Type B pancreatic cell (in vitro differentiated cells): ENCODE data around the gene PGBD2. TPM values are rescaled to one million over a fixed set of nuclear protein-coding genes. Genes with fewer than 3 reads are reported as not detected.
"Not testable (repeated sequence)": the region's sequence is repeated elsewhere in the genome, so short reads cannot be mapped to it uniquely, and the experiment has no call there.

ENCODE experiments used
- DNase-seq: peaks from one replicate; pipeline ENCODE4 v3.0.0; 2021; ENCODE audit warnings: mixed read lengths; ENCODE audit not compliant: unreplicated experiment; ENCODE audit errors: extremely low spot score
- H3K27ac Mint-ChIP-seq: 2 replicates; pipeline ENCODE4 v1.8.0; 2021; ENCODE audit warnings: mild to moderate bottlenecking, mixed read lengths
- H3K27me3 Mint-ChIP-seq: 2 replicates; pipeline ENCODE4 v1.8.0; 2021; ENCODE audit warnings: mixed read lengths
- H3K36me3 Mint-ChIP-seq: 2 replicates; pipeline ENCODE4 v1.8.0; 2021; ENCODE audit warnings: mixed read lengths
- H3K4me1 Mint-ChIP-seq: one replicate; pipeline ENCODE4 v1.8.0; 2021; ENCODE audit warnings: mixed read lengths; ENCODE audit not compliant: unreplicated experiment
- H3K4me3 Mint-ChIP-seq: 2 replicates; pipeline ENCODE4 v1.8.0; 2021; ENCODE audit warnings: mild to moderate bottlenecking, mixed read lengths
- H3K9me3 Mint-ChIP-seq: 2 replicates; pipeline ENCODE4 v1.8.0; 2021; ENCODE audit warnings: mixed read lengths
- total RNA-seq: library from RNA; stranded (reverse); gene quantifications from 2 replicates; pipeline ENCODE4 v1.2.1, GENCODE V29; 2021; ENCODE audit warnings: low replicate concordance
- TF ChIP-seq, protein P1 (sequence below): fragments of 200-600 bp; sonication (generic); conservative IDR thresholded peaks from 2 replicates; pipeline ENCODE4 v1.5.0; 2021; ENCODE audit warnings: antibody characterized with exemption, mild to moderate bottlenecking

The PGBD2 gene
- total RNA-seq, 1 donor from 2014 or later, result 14.8 TPM

DNA sequence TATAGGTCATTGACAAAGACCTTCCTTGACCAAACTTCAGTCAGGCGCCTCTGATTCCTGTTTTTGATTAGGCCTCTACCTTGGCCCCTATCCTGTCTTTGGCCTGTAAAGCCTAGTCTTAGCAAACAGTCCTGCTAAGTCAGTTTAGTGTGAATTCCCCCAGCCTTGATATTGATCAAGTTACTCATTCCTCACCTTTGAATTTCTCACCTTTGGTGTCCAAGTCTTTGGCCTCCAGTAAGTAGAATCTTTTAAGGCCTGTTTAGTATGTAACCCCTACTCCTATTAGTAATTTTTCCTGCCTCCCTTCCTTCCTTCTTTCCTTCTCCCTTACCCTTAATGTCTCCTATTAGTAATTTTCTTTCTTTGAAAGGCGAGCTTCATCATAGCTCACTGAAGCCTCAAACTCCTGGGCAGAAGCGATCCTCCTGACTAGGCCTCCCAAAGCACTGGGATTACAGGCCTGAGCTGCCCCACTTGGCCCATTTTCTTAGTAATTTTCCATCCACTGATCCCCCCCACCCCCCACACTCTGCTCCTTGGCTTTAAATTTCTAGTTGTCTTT, 34.1 kb upstream of the PGBD2 start:
- peaks cover 20% of the 10 kb centered on the region for H3K4me1 Mint-ChIP-seq
- H3K27me3 Mint-ChIP-seq, result peaks cover 14% of the 10 kb centered on the region
- H3K9me3 Mint-ChIP-seq, result peaks cover 3% of the 10 kb centered on the region
- H3K27ac Mint-ChIP-seq, result peak overlapping the region; percentile 49
- H3K4me3 Mint-ChIP-seq, result peak overlapping the region; percentile 76
- TF ChIP-seq, protein P1, sequence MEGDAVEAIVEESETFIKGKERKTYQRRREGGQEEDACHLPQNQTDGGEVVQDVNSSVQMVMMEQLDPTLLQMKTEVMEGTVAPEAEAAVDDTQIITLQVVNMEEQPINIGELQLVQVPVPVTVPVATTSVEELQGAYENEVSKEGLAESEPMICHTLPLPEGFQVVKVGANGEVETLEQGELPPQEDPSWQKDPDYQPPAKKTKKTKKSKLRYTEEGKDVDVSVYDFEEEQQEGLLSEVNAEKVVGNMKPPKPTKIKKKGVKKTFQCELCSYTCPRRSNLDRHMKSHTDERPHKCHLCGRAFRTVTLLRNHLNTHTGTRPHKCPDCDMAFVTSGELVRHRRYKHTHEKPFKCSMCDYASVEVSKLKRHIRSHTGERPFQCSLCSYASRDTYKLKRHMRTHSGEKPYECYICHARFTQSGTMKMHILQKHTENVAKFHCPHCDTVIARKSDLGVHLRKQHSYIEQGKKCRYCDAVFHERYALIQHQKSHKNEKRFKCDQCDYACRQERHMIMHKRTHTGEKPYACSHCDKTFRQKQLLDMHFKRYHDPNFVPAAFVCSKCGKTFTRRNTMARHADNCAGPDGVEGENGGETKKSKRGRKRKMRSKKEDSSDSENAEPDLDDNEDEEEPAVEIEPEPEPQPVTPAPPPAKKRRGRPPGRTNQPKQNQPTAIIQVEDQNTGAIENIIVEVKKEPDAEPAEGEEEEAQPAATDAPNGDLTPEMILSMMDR, result no peak
- DNase-seq, result no peak
- peaks cover 7% of the 10 kb centered on the region for H3K36me3 Mint-ChIP-seq

DNA sequence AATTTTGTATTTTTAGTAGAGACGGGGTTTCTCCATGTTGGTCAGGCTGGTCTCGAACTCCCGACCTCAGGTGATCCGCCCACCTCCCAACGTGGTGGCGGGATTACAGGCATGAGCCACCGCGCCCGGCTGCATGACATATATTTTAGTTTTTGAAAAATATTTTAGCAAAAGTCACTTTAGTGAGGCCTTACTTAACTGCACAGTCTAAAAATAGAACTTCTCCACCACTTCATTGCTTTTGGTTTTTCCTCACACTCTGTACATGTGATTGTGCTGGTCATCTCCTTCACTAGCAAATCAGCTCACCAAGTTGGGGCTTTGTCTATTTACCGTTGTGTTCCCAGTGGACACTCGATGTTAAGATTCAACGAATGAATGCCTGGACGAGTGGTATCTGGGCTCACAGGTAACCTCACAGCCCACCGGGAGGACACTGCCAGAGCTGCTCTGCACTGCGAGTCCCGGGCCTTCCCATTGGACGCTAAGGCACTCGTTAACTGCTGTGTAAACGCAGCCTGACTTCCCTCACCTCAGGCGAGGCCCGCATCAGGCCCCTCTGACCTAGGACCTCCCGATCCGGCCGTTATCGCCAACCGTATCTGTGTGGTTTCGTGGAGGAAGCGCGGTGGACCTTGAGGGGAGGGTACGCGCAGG, 33.2 kb upstream of the PGBD2 start:
- peak overlapping the region; percentile 99 for H3K27ac Mint-ChIP-seq
- peak overlapping the region; percentile 98 for H3K4me3 Mint-ChIP-seq
- H3K36me3 Mint-ChIP-seq, result peaks cover 7% of the 10 kb centered on the region
- peaks cover 14% of the 10 kb centered on the region for H3K27me3 Mint-ChIP-seq
- peak; percentile 78 for DNase-seq
- H3K4me1 Mint-ChIP-seq, result peaks cover 20% of the 10 kb centered on the region
- TF ChIP-seq, protein P1, result no peak
- H3K9me3 Mint-ChIP-seq, result peaks cover 3% of the 10 kb centered on the region

DNA sequence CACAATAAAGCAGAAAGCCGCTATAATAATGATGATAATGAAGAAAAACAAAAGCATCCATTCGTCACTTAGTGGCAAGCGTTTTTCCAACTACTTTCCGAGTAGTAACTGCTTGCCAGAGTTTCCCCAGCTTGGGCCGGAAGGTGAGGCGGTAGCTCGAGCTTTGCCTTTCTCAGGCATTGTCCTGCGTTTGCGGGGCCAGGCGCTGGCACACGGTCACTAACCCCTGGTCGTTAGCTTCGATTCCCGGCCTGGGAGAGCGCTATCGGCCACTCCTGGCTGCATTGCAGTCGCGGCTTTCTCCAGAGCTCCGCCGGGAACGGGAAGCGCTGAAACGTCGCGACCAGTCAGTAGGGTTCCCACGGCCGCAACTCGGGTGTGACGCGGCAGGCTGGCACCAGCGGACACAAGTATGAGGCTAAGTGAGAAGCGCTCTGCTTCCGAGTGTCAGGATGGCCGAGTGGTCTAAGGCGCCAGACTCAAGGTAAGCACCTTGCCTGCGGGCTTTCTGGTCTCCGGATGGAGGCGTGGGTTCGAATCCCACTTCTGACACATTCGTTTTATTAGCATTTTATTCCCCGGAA, 32.5 kb upstream of the PGBD2 start:
- Mint-ChIP-seq H3K4me1 (peaks cover 20% of the 10 kb centered on the region), H3K27ac (peak overlapping the region; percentile 99), H3K36me3 (peaks cover 7% of the 10 kb centered on the region), H3K4me3 (peak overlapping the region; percentile 98), H3K27me3 (peaks cover 14% of the 10 kb centered on the region), H3K9me3 (peaks cover 3% of the 10 kb centered on the region)
- peak; percentile 99 for DNase-seq
- TF ChIP-seq, protein P1, result peak; percentile 12

DNA sequence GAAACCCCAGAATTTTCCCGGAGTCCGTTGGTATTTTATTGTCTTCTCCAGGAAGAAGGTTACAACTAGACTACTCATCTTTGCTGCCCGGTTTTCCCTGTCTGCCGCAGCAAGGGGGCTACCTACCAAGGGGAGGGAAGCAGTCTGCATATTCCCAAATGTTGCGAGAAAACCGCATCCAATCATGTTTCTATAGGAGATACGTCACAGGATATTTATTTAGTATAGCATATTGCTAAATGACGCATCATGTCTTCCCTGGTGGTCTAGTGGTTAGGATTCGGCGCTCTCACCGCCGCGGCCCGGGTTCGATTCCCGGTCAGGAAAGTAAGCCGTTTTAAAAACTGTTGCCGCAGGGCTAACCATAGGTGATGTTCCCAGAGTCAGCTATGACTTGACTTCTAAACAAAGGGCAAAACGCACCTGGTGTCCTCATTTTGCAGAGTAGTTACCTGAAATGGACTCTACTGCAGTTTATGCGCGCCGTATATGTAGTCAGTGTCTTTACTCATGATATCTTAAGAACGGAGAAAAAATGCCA, 32.0 kb upstream of the PGBD2 start:
- TF ChIP-seq, protein P1, result no peak
- Mint-ChIP-seq H3K9me3 (peaks cover 3% of the 10 kb centered on the region), H3K36me3 (peaks cover 7% of the 10 kb centered on the region), H3K4me3 (peak overlapping the region; percentile 98), H3K27ac (peak overlapping the region; percentile 99), H3K4me1 (peaks cover 20% of the 10 kb centered on the region), H3K27me3 (peaks cover 14% of the 10 kb centered on the region)
- DNase-seq, result peak; percentile 86

DNA sequence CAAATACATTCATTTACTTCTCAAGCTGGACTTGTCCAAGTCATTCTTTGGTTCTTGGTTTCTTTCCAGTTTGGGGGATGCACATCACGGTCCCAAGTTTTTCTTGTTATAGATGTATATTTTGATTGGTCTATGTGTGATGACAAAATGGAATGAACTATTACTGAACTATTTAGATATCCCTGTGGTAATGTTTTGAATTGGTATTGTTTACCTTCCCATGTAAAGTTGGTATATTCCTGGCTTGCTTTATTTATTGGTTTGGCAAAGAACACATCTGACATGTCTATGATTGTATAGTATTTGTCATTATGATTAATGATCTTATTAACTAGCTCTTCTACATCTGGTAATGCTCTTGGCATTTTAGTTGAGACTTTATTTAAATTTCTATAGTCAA, 24.8 kb upstream of the PGBD2 start:
- peaks cover 14% of the 10 kb centered on the region for H3K4me1 Mint-ChIP-seq
- H3K4me3 Mint-ChIP-seq, result no peak overlapping the region
- DNase-seq, result no peak
- TF ChIP-seq, protein P1, result no peak
- no peaks in the 10 kb centered on the region for H3K36me3 Mint-ChIP-seq
- H3K9me3 Mint-ChIP-seq, result no peaks in the 10 kb centered on the region
- peaks cover 8% of the 10 kb centered on the region for H3K27me3 Mint-ChIP-seq
- no peak overlapping the region for H3K27ac Mint-ChIP-seq

DNA sequence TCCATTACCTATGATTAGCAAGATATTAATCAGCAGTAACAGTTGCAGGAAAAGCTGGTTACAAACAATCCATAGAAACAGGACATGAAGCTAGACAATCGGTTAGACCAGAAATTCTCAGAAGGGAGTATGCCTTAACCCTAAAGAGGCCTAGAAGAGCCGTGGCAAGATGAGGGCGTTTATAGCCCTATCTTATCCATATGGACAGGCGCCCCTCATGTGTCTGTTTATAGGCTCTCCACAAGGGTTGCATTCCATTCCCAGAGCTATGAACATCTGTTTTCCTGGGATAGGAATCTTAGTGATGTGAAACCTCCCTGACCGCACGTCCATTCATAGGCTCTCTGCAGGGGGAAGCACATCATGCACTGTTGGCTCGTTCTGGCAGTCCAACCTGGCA, 23.6 kb upstream of the PGBD2 start:
- DNase-seq, H3K27me3 Mint-ChIP-seq, H3K27ac Mint-ChIP-seq, H3K36me3 Mint-ChIP-seq, H3K4me3 Mint-ChIP-seq, H3K9me3 Mint-ChIP-seq: not testable (repeated sequence)
- peaks cover 18% of the 10 kb centered on the region for H3K4me1 Mint-ChIP-seq
